ENCODE data around the gene SLC3A2. TPM values are rescaled to one million over a fixed set of nuclear protein-coding genes. Genes with fewer than 3 reads are reported as not detected.
A peak's percentile ranks its signal among the peaks of the same experiment; 100 is the strongest.

The SLC3A2 gene
- total RNA-seq, 2 experiments from 2014 or later = 231 to 234 TPM

GRCh38 chr11:62882788-62883501 lies 2.2 kb downstream of the SLC3A2 start:
- peaks cover 47% of the 10 kb centered on the region for H3K4me1 ChIP-seq (ENCODE audit: insufficient read depth, low read length)
- H3K4me3 ChIP-seq (ENCODE audit: low read length) = peak overlapping the region; percentile 99
- no peaks in the 10 kb centered on the region for H3K27me3 Mint-ChIP-seq
- TF ChIP-seq CTCF (IDR thresholded peaks at IDR 0.05) = no peak
- no peaks in the 10 kb centered on the region for H3K9me3 Mint-ChIP-seq
- peaks cover 52% of the 10 kb centered on the region for H3K4me1 Mint-ChIP-seq (ENCODE audit: low read depth)
- peaks cover 77% of the 10 kb centered on the region for H3K36me3 Mint-ChIP-seq (ENCODE audit: low read depth)
- POLR2A ChIA-PET = interaction anchor here (1.1 to 4.0 kb wide), 3 partner anchors 27 to 96 kb away, joined by 3 to 95 read pairs (median 78); partner anchors contain the start of genes TMEM179B and WDR74
- peak overlapping the region; percentile 93 for H3K4me3 Mint-ChIP-seq
- H3K9me3 ChIP-seq (ENCODE audit: control insufficient read depth in 1 of 2, insufficient read depth in 1 of 2, low read length in 2 of 2) = no peaks in the 10 kb centered on the region
- no peaks in the 10 kb centered on the region for H3K27me3 ChIP-seq (ENCODE audit: control insufficient read depth in 1 of 2, insufficient read depth in 2 of 2, low read length in 2 of 2)
- H3K27ac ChIP-seq (ENCODE audit: low read depth in 1 of 2, low read length in 2 of 2) = peak overlapping the region in 1 of 2 donors; percentile 0
- H3K36me3 ChIP-seq (ENCODE audit: insufficient read depth, low read length) = peaks cover 55% of the 10 kb centered on the region
- intact Hi-C loops (cut with DNase I, micrococcal nuclease) = loop anchor here in 1 of 2 experiments (5.0 to 10.0 kb wide), 3 partner anchors 111 to 756 kb away; partner anchors contain the start of gene TAF6L
- peak in 1 of 14 experiments; percentile 20 for DNase-seq
- CTCF ChIA-PET = interaction anchor here (1.7 to 3.6 kb wide), 3 partner anchors 96 to 155 kb away, joined by 8 to 35 read pairs (median 12); partner anchors contain the start of genes HNRNPUL2, TMEM179B and TTC9C
- no peak for ATAC-seq (ENCODE audit: poor library complexity)
- H3K27ac Mint-ChIP-seq = peak overlapping the region; percentile 100

- no peak for ATAC-seq (ENCODE audit: poor library complexity)
- Histone ChIP-seq H3K4me3 (ENCODE audit: low read length) (no peak overlapping the region), H3K27me3 (ENCODE audit: control insufficient read depth in 1 of 2, insufficient read depth in 2 of 2, low read length in 2 of 2) (no peaks in the 10 kb centered on the region), H3K36me3 (ENCODE audit: insufficient read depth, low read length) (peaks cover 62% of the 10 kb centered on the region), H3K9me3 (ENCODE audit: control insufficient read depth in 1 of 2, insufficient read depth in 1 of 2, low read length in 2 of 2) (no peaks in the 10 kb centered on the region), H3K27ac (ENCODE audit: low read depth in 1 of 2, low read length in 2 of 2) (peak overlapping the region in 1 of 2 donors; percentile 0), H3K4me1 (ENCODE audit: insufficient read depth, low read length) (peaks cover 47% of the 10 kb centered on the region)
- POLR2A ChIA-PET = interaction anchor here (1.1 to 4.0 kb wide), 3 partner anchors 43 to 219 kb away, joined by 3 to 95 read pairs (median 4); partner anchors contain the start of genes C11orf98, CSKMT, TMEM179B and WDR74
- Mint-ChIP-seq H3K27me3 (no peaks in the 10 kb centered on the region), H3K36me3 (ENCODE audit: low read depth) (peaks cover 84% of the 10 kb centered on the region), H3K4me1 (ENCODE audit: low read depth) (peaks cover 52% of the 10 kb centered on the region), H3K4me3 (peak overlapping the region; percentile 42), H3K9me3 (no peaks in the 10 kb centered on the region), H3K27ac (peak overlapping the region; percentile 100)
- intact Hi-C loops (cut with DNase I, micrococcal nuclease) = loop anchor here in 1 of 2 experiments (5.0 to 10.0 kb wide), 3 partner anchors 111 to 756 kb away; partner anchors contain the start of gene TAF6L
- CTCF ChIA-PET = interaction anchor here (1.1 to 1.7 kb wide), 3 partner anchors 22 to 97 kb away, joined by 3 to 8 read pairs (median 3); partner anchors contain the start of gene TEX54
- DNase-seq = no peak
- no peak for TF ChIP-seq CTCF (IDR thresholded peaks at IDR 0.05)
These were observed 3.0 kb downstream of the SLC3A2 start for GRCh38 chr11:62883673-62884072.

GRCh38 chr11:62885137-62885750 lies 4.5 kb downstream of the SLC3A2 start:
- ATAC-seq (ENCODE audit: poor library complexity) (no peak), DNase-seq (no peak)
- no peak for TF ChIP-seq CTCF (IDR thresholded peaks at IDR 0.05)
- Histone ChIP-seq H3K27me3 (ENCODE audit: control insufficient read depth in 1 of 2, insufficient read depth in 2 of 2, low read length in 2 of 2) (no peaks in the 10 kb centered on the region), H3K4me1 (ENCODE audit: insufficient read depth, low read length) (peaks cover 38% of the 10 kb centered on the region), H3K36me3 (ENCODE audit: insufficient read depth, low read length) (peaks cover 75% of the 10 kb centered on the region), H3K4me3 (ENCODE audit: low read length) (no peak overlapping the region), H3K27ac (ENCODE audit: low read depth in 1 of 2, low read length in 2 of 2) (no peak overlapping the region), H3K9me3 (ENCODE audit: control insufficient read depth in 1 of 2, insufficient read depth in 1 of 2, low read length in 2 of 2) (no peaks in the 10 kb centered on the region)
- Mint-ChIP-seq H3K4me1 (ENCODE audit: low read depth) (peaks cover 44% of the 10 kb centered on the region), H3K36me3 (ENCODE audit: low read depth) (peaks cover 95% of the 10 kb centered on the region), H3K27me3 (no peaks in the 10 kb centered on the region), H3K9me3 (no peaks in the 10 kb centered on the region), H3K4me3 (peak overlapping the region; percentile 70), H3K27ac (peak overlapping the region; percentile 24)
- ChIA-PET CTCF (interaction anchor here (1.7 kb wide), 1 partner anchor 99 kb away, joined by 8 read pairs; no protein-coding TSS in a partner anchor), POLR2A (interaction anchor here (1.0 to 1.3 kb wide), 3 partner anchors 10 to 333 kb away, joined by 3 to 4 read pairs (median 3); no protein-coding TSS in a partner anchor)
- intact Hi-C loops (cut with DNase I, micrococcal nuclease) = loop anchor here in 1 of 2 experiments (10.0 kb wide), 1 partner anchor 490 kb away; no protein-coding TSS in a partner anchor

Measured in CD4-positive, alpha-beta T cell (primary cell).